ENCODE results near the gene RSRP1.
A peak's percentile ranks its signal among the peaks of the same experiment; 100 is the strongest.

Gene RSRP1

GRCh38 chr1:25217598-25218232, 29.5 kb downstream of the RSRP1 start:
- DNase-seq (ENCODE audit: low spot score): no peak

- DNase-seq (ENCODE audit: low spot score): no peak
Observed at GRCh38 chr1:25217015-25217414, 30.2 kb downstream of the RSRP1 start.

- no peak for DNase-seq (ENCODE audit: low spot score)
Observed at GRCh38 chr1:25216123-25216522, 31.1 kb downstream of the RSRP1 start.

GRCh38 chr1:25212725-25213124, 34.5 kb downstream of the RSRP1 start:
- no peak for DNase-seq (ENCODE audit: low spot score)

DNA sequence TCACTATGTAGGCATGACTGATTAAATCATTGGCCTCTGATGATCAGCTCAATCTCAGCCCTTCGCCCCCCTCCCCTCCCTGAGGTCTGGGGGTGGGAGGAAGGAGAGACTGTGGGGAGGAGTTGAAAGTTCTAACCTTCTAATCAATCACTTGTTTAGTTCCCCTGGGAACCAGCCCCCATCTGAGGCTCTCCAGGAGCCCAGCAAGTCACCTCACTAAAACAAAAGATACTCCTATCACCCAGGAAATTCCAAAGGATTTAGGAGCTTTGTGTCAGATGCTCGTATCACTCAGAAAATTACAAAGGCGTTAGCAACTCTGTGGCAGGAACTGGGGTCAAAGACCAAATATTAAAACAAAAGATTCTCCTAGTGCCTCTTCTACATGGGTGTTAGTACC, 36.5 kb downstream of the RSRP1 start:
- DNase-seq (ENCODE audit: low spot score): no peak

- no peak for DNase-seq (ENCODE audit: low spot score)
Observed at GRCh38 chr1:25209516-25209915, 37.7 kb downstream of the RSRP1 start.

GRCh38 chr1:25208561-25209222, 38.6 kb downstream of the RSRP1 start:
- no peak for DNase-seq (ENCODE audit: low spot score)

GRCh38 chr1:25208092-25208491, 39.2 kb downstream of the RSRP1 start:
- no peak for DNase-seq (ENCODE audit: low spot score)

- no peak for DNase-seq (ENCODE audit: low spot score)
Observed at GRCh38 chr1:25206201-25206600, 41.1 kb downstream of the RSRP1 start.

DNA sequence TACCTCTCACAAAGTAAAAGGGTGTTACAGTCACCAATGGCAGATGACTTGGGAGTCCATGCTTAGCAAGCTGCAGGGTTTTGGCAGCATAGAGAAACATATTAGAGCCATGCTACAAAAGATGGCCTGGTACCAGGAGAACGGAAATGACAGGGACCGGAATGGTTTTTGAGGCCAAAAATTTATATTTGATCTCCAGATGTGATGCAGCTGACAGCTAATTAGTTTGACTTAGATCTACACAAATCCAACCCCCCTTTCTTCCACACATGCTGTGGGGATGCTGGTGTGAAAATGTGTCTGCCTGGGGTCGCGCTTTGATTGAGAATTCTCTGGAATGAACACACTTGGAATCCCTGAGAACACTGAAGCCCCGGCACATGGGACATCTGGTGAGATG, 41.5 kb downstream of the RSRP1 start:
- DNase-seq (ENCODE audit: low spot score): no peak

GRCh38 chr1:25204797-25205480, 42.3 kb downstream of the RSRP1 start:
- peak; percentile 74 for DNase-seq (ENCODE audit: low spot score)

- no peak for DNase-seq (ENCODE audit: low spot score)
Observed at GRCh38 chr1:25201006-25201405, 46.2 kb downstream of the RSRP1 start.

GRCh38 chr1:25199819-25200620, 47.2 kb downstream of the RSRP1 start:
- no peak for DNase-seq (ENCODE audit: low spot score)

GRCh38 chr1:25198663-25199252, 48.5 kb downstream of the RSRP1 start:
- no peak for DNase-seq (ENCODE audit: low spot score)

DNA sequence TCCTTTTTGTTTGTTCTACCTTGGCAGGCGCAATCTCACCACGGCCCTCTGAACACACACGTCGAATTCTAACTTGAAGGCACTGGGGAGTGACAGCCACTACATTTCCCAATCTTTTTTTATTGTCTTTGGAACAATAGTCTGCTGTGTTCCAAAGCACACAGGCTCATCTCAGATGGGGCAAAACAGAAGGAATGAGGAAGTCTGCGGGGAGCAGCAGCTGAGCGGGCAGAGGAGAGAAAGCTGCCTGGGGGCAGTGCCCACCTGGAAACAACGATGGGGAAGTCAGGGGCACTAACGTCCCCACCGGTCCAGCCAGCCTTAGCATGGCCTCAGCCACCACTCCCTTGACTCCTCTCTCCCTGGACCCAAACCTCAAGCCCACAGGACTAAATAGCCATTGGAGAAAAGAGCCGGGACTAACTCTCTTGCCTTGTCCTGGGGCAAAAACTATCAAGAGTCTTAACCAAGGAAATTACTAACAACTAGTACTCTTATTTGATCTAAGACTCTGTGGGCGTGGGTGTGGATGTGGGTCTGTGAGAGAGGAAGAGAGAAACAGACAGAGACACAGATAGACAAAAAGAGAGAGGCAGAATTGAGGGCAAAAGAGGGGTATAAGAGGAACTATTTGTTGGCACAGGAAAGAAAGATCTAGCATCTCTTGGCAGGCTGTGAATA, 49.1 kb downstream of the RSRP1 start:
- DNase-seq (ENCODE audit: low spot score): peak; percentile 34

GRCh38 chr1:25197235-25197975, 49.8 kb downstream of the RSRP1 start:
- no peak for DNase-seq (ENCODE audit: low spot score)

GRCh38 chr1:25196830-25197229, 50.4 kb downstream of the RSRP1 start:
- no peak for DNase-seq (ENCODE audit: low spot score)

GRCh38 chr1:25195835-25196234, 51.4 kb downstream of the RSRP1 start:
- DNase-seq (ENCODE audit: low spot score): no peak

DNA sequence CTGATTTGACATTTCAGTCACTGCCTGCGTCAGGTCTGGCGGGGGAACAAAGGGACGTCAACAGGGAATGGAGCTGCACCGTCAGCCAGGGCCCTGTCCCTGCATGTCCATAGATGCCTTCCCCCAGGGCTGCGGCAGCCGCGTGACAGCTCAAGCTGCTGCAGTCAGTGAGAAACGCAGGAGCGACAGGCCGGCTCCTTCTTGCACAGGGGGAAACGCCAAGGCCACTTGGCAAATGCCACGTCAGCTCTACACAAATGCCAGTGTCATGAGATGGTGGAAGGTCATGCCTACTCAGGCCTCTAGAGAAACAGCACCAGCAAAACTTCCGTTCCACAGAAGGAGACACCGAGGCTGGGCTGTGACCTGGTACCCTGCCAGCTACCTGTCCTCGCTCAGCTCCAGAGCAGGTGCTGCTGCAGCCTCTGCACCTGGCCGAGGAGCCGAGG, 52.7 kb downstream of the RSRP1 start:
- DNase-seq (ENCODE audit: low spot score): no peak

- no peak for DNase-seq (ENCODE audit: low spot score)
Observed at GRCh38 chr1:25194054-25194453, 53.2 kb downstream of the RSRP1 start.

- DNase-seq (ENCODE audit: low spot score): no peak
Observed at GRCh38 chr1:25193229-25193628, 54.0 kb downstream of the RSRP1 start.

All from LoVo (cell line).